NCI-H2227 treated with DMSO at 0.1 percent for 48 hours (cell line): Measurements from ENCODE around the gene ISLR2.
A peak's percentile ranks its signal among the peaks of the same experiment; 100 is the strongest.
"Not testable (repeated sequence)": the region's sequence is repeated elsewhere in the genome, so short reads cannot be mapped to it uniquely, and the experiment has no call there.

ENCODE experiments used
- DNase-seq: peaks from one replicate; lab custom pipeline; 2025; lab: John Stamatoyannopoulos, UW

Gene ISLR2

GRCh38 chr15:74157868-74158827 is 27.8 kb downstream of the ISLR2 start:
- no peak for DNase-seq

- no peak for DNase-seq
These were observed 28.7 kb downstream of the ISLR2 start for GRCh38 chr15:74158855-74159650.

GRCh38 chr15:74159773-74160172 is 29.4 kb downstream of the ISLR2 start:
- DNase-seq = peak; percentile 60

- DNase-seq = not testable (repeated sequence)
These were observed 30.0 kb downstream of the ISLR2 start for GRCh38 chr15:74160390-74160789.

- not testable (repeated sequence) for DNase-seq
These were observed 31.8 kb downstream of the ISLR2 start for GRCh38 chr15:74162195-74162536.

GRCh38 chr15:74165461-74165860 is 35.1 kb downstream of the ISLR2 start:
- DNase-seq = no peak

GRCh38 chr15:74167891-74168331 is 37.5 kb downstream of the ISLR2 start:
- no peak for DNase-seq

GRCh38 chr15:74168711-74169126 is 38.3 kb downstream of the ISLR2 start:
- DNase-seq = no peak

GRCh38 chr15:74170071-74170844 is 39.9 kb downstream of the ISLR2 start:
- DNase-seq = no peak

- DNase-seq = no peak
These were observed 40.6 kb downstream of the ISLR2 start for GRCh38 chr15:74170875-74171578.

GRCh38 chr15:74171965-74172541 is 41.7 kb downstream of the ISLR2 start:
- no peak for DNase-seq

- peak; percentile 33 for DNase-seq
These were observed 42.5 kb downstream of the ISLR2 start for GRCh38 chr15:74172701-74173379.

GRCh38 chr15:74173380-74174218 is 43.2 kb downstream of the ISLR2 start, which contains the start of gene ISLR:
Gene ISLR, plus strand, starts transcription at chr15:74173710. Its CDS starts 1,149 bp downstream, at chr15:74174859.
- no peak for DNase-seq

- no peak for DNase-seq
These were observed 44.0 kb downstream of the ISLR2 start for GRCh38 chr15:74174219-74174957.

- no peak for DNase-seq
These were observed 44.5 kb downstream of the ISLR2 start for GRCh38 chr15:74174958-74175253.

- no peak for DNase-seq
These were observed 45.1 kb downstream of the ISLR2 start for GRCh38 chr15:74175271-74176191.

GRCh38 chr15:74176262-74177214 is 46.2 kb downstream of the ISLR2 start:
- DNase-seq = no peak
